Thoracic aorta (tissue), 2 donors: Measurements from ENCODE around the gene TTLL3. TPM values are rescaled to one million over a fixed set of nuclear protein-coding genes. Genes with fewer than 3 reads are reported as not detected.

Experiments
- ATAC-seq: fragments of 150-250 bp; one replicate; pipeline ENCODE4 v1.8.0; 2017; ENCODE audit warnings: low read depth; ENCODE audit not compliant: insufficient number of reproducible peaks, low FRiP score
- DNase-seq: peaks from one replicate; pipeline ENCODE4 v3.0.0-alpha.2; 2020; ENCODE audit warnings: low spot score
- H3K27ac ChIP-seq, 2 donors: fragments of 200-600 bp; sonication (generic); 1 replicate in 1 of 2; 2 replicates in 1 of 2; pipeline ENCODE4 v1.5.1; 2016; ENCODE audit warnings: mild to moderate bottlenecking in 2 of 2, moderate library complexity in 2 of 2
- H3K27me3 ChIP-seq: fragments of 200-600 bp; sonication (generic); replicated peaks from 2 replicates; pipeline ENCODE4 v1.6.0; 2016; ENCODE audit warnings: mild to moderate bottlenecking; ENCODE audit not compliant: insufficient read depth
- H3K36me3 ChIP-seq: fragments of 200-600 bp; sonication (generic); one replicate; pipeline ENCODE4 v1.5.1; 2016
- H3K4me1 ChIP-seq, 2 donors: fragments of 200-600 bp; sonication (generic); 1 replicate in 1 of 2; 2 replicates in 1 of 2; pipeline versions ENCODE4 v1.5.1 to v1.6.0; 2016; ENCODE audit warnings: low read depth in 2 of 2, mild to moderate bottlenecking in 1 of 2; ENCODE audit not compliant: control insufficient read depth in 1 of 2
- H3K4me3 ChIP-seq: fragments of 200-600 bp; sonication (generic); 2 replicates; pipeline ENCODE4 v1.5.1; 2016; ENCODE audit warnings: mild to moderate bottlenecking
- H3K9me3 ChIP-seq: fragments of 200-600 bp; sonication (generic); 2 replicates; pipeline ENCODE4 v1.5.1; 2016
- total RNA-seq, 2 donors: library from RNA; depleted of rRNA; stranded (reverse); fragments of >200 nt; gene quantifications; one replicate each; pipeline versions ENCODE4 v1.1.0 to v1.2.3, GENCODE V29; 2016
- TF ChIP-seq, protein P1 (sequence below): fragments of 200-600 bp; sonication (generic); IDR thresholded peaks from one replicate; pipeline ENCODE4 v1.5.1; 2019; ENCODE audit warnings: antibody characterized with exemption

TTLL3 gene
- total RNA-seq, 2 donors from 2014 or later: 77.0 to 91.9 TPM

DNA sequence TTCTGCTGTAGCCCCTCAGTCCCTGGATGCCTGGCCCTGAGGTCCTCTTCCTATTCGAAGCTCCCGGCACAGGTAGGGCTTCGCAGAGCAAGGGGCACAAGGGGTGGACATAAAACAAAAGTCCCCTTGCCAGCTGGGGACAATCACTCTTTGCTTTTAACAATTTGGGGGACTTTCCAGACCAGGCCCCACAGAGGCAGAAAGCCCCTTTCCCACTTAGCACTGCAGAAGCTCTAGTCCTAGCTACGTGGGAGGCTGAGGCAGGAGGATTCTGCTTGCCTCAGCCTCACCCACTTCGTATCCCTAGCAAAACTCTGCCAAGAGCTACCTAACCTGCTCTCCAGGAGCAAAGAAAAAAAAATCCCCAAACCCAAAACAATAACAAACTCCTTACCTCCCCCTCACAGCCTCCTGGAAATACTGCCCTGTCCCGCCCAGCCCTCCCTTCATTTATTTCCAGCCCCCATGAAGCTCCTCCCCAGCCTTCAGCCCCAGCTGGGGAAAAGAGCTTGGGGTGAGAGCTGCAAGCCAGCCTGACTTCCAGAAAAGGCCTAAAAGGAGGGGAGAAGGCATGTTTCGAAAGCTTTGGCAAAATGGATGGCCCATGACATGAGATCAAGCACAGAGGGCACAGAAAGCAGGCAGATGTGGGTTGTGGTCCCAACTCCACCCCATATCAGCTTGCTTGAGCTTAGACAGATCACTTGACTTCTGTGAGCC lies 69.9 kb downstream of the TTLL3 start, which contains the start of gene CIDEC:
CIDEC (minus strand) TSS at position 424 of the 720 bp plus-strand sequence. CDS start 1,767 bp downstream, outside the sequence.
- Histone ChIP-seq H3K27ac (no peak within 1 kb of the TSS), H3K9me3 (no peaks in the 10 kb centered on the region), H3K36me3 (no peaks in the 10 kb centered on the region), H3K27me3 (no peaks in the 10 kb centered on the region), H3K4me3 (no peak within 1 kb of the TSS), H3K4me1 (no peaks in the 10 kb centered on the region)
- TF ChIP-seq, protein P1, sequence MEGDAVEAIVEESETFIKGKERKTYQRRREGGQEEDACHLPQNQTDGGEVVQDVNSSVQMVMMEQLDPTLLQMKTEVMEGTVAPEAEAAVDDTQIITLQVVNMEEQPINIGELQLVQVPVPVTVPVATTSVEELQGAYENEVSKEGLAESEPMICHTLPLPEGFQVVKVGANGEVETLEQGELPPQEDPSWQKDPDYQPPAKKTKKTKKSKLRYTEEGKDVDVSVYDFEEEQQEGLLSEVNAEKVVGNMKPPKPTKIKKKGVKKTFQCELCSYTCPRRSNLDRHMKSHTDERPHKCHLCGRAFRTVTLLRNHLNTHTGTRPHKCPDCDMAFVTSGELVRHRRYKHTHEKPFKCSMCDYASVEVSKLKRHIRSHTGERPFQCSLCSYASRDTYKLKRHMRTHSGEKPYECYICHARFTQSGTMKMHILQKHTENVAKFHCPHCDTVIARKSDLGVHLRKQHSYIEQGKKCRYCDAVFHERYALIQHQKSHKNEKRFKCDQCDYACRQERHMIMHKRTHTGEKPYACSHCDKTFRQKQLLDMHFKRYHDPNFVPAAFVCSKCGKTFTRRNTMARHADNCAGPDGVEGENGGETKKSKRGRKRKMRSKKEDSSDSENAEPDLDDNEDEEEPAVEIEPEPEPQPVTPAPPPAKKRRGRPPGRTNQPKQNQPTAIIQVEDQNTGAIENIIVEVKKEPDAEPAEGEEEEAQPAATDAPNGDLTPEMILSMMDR: no peak
- ATAC-seq (no peak), DNase-seq (no peak)

DNA sequence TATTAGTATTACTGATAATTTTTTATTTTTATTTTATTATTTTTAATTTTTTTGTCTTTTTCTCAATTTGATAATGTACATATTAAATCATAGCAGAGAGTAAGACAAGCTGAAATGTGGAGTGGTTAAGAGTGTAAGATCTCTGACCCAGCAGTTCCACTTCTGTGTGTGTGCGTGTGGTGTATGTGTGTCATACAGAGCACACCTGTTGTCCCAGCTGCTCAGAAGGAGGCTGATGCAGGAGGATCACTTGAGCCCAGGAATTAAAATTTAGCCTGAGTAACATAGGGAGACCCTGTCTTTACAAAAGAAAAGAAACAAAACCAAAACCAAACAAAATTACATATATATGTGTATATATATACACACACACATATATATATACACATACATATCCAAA lies 71.4 kb downstream of the TTLL3 start:
- H3K27ac ChIP-seq: no peak overlapping the region
- TF ChIP-seq, protein P1: no peak
- ATAC-seq: no peak
- no peaks in the 10 kb centered on the region for H3K27me3 ChIP-seq
- H3K9me3 ChIP-seq: no peaks in the 10 kb centered on the region
- no peak overlapping the region for H3K4me3 ChIP-seq
- no peak for DNase-seq
- no peaks in the 10 kb centered on the region for H3K36me3 ChIP-seq
- H3K4me1 ChIP-seq: no peaks in the 10 kb centered on the region

DNA sequence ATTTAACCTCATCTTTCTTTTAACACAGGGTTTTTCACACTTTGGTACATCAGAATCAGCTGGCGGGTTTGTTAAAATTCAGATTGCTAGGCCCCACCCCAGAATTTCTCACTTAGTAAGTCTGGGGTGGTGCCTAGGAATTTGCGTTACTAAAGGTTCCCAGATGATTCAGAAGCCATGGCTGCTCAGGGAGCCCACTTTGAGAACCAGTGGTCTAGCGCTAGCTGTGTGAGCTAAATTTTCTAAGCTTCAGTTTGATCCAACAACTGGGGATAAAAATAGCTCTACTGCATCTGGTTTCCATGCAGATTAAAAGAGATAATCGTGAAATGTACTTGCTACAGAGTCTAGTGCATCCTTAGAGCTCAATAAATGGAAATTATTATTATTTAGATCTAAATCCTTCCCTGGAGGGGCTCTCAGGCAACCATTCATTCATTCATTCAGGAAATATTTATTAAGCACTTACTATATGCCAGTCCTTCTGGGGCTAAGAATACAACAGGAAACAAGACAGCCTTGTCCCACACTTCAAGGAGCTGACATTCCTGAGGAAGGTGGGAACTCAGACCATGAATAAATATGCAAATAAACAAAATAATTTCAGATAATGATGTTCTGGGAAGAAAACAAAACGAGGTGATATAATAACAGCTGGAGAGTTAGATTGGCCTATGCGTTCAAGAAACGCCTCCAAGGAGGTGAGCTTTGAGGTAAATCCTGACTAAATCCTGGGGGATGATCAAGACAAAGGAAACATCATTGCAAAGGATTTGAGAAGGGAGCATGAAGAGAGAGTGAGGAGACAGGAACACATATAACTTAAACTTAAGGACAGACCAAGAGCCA lies 73.9 kb downstream of the TTLL3 start:
- H3K36me3 ChIP-seq: no peaks in the 10 kb centered on the region
- H3K27me3 ChIP-seq: no peaks in the 10 kb centered on the region
- ATAC-seq (no peak), DNase-seq (no peak)
- H3K4me3 ChIP-seq: no peak overlapping the region
- H3K27ac ChIP-seq: no peak overlapping the region
- H3K9me3 ChIP-seq: no peaks in the 10 kb centered on the region
- TF ChIP-seq, protein P1: no peak
- no peaks in the 10 kb centered on the region for H3K4me1 ChIP-seq

DNA sequence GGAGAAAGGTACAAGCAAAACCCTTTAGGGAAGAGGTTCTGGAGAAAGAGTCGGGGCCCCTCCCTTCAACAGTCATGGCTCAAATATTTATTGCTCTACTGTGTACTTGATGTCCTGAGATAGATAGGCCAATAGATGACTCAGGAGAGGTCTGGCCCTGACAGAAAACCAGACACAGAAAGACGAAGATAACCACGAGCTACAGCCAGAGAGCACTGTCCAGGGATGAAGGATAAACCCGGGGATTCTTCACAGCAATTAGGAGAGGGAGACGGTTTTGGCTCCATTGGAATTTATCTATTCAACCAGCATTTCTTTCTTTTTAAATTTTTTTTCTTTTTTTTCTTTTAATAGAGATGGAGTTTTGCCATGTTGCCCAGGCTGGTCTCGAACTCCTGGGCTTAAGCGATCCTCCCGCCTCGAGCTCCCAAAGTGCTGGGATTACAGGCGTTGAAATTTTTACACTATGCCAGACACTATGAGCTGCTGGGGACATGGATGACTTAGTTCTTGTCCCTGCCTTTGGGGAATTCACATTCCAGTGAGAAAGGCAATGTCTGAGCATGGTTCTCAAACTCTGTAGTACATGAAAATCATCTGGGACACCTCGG lies 74.6 kb downstream of the TTLL3 start:
- Histone ChIP-seq H3K36me3 (no peaks in the 10 kb centered on the region), H3K9me3 (no peaks in the 10 kb centered on the region), H3K27ac (no peak overlapping the region), H3K4me3 (no peak overlapping the region), H3K27me3 (no peaks in the 10 kb centered on the region), H3K4me1 (no peaks in the 10 kb centered on the region)
- ATAC-seq: no peak
- TF ChIP-seq, protein P1: no peak
- no peak for DNase-seq

Other genes with a start within 250 kb of the TTLL3 start
- gene MTMR14, start 160.8 kb upstream of the TTLL3 start, total RNA-seq: 10 to 100 TPM; 26.8 to 32.8 TPM
- not detected for gene CPNE9, start 106.4 kb upstream of the TTLL3 start, total RNA-seq
- 10 to 100 TPM; 16.4 to 21.0 TPM for gene BRPF1, start 78.5 kb upstream of the TTLL3 start, total RNA-seq
- 10 to 100 TPM; 23.0 to 26.3 TPM for gene OGG1, start 60.3 kb upstream of the TTLL3 start, total RNA-seq
- 10 to 100 TPM; 50.9 to 69.7 TPM for gene CAMK1, start 40.3 kb upstream of the TTLL3 start, total RNA-seq
- gene TADA3, start 17.8 kb upstream of the TTLL3 start, total RNA-seq: 10 to 100 TPM; 61.7 to 73.6 TPM
- gene ARPC4, start 17.2 kb upstream of the TTLL3 start, total RNA-seq: 100 to 1,000 TPM; 196 to 204 TPM
- gene RPUSD3, start 33.7 kb downstream of the TTLL3 start, total RNA-seq: 10 to 100 TPM; 24.5 to 41.3 TPM
- 1 to 10 TPM; 2.0 to 2.6 TPM for gene CIDEC, start 70.0 kb downstream of the TTLL3 start, total RNA-seq
- gene JAGN1, start 80.3 kb downstream of the TTLL3 start, total RNA-seq: 10 to 100 TPM; 21.5 to 38.6 TPM
- gene IL17RE, start 92.6 kb downstream of the TTLL3 start, total RNA-seq: 10 to 100 TPM in 1 of 2 donors, 1 to 10 TPM in 1; 5.7 to 11.9 TPM
- 10 to 100 TPM; 52.2 to 59.4 TPM for gene IL17RC, start 106.8 kb downstream of the TTLL3 start, total RNA-seq
- gene CRELD1, start 123.6 kb downstream of the TTLL3 start, total RNA-seq: 10 to 100 TPM; 37.2 to 37.4 TPM
- 1 to 10 TPM; 3.3 to 5.8 TPM for gene PRRT3, start 142.1 kb downstream of the TTLL3 start, total RNA-seq
- gene EMC3, start 176.6 kb downstream of the TTLL3 start, total RNA-seq: 10 to 100 TPM; 37.0 to 50.2 TPM
- 1 to 10 TPM; 1.3 to 9.9 TPM for gene FANCD2, start 216.2 kb downstream of the TTLL3 start, total RNA-seq